HCT116 (cell line): Measurements from ENCODE around the gene WNT11. TPM values are rescaled to one million over a fixed set of nuclear protein-coding genes. Genes with fewer than 3 reads are reported as not detected.

Experiments used
- ATAC-seq: fragments of 200-7000 bp; cut with Tn5 transposase; 2 replicates; pipeline ENCODE4 v1.9.1; 2020; ENCODE audit warnings: mild to moderate bottlenecking, moderate library complexity
- BruUV-seq: library from RNA; stranded (reverse); fragments of 400-500 nt; replicated peaks from 2 replicates; lab custom pipeline; 2021; lab: Mats Ljungman, UMichigan
- CTCF ChIA-PET: fragments of 300-600 bp; sonication (Branson Sonifier 250); formaldehyde crosslinking; loops from one replicate; lab custom pipeline; 2021; ENCODE audit warnings: antibody characterized with exemption; lab: Charles Lee
- POLR2A ChIA-PET: fragments of 300-600, 350-600 bp; sonication (Branson Sonifier 250); formaldehyde crosslinking; loops from one replicate; lab custom pipeline; 2021; ENCODE audit warnings: antibody characterized with exemption; lab: Charles Lee
- RAD21 ChIA-PET, 2 experiments: fragments of 300-600 bp; sonication (Branson Sonifier 250); formaldehyde crosslinking; loops; one replicate each; lab custom pipeline; 2023; ENCODE audit warnings: low total read pairs in 2 of 2; ENCODE audit not compliant: uncharacterized antibody in 2 of 2, unreplicated experiment in 2 of 2, low non-redundant PET in 1 of 2; lab: Charles Lee
- DNase-seq: peaks from one replicate; pipeline ENCODE4 v3.0.0-alpha.2; 2010; ENCODE audit warnings: low read depth, low spot score
- H2AFZ ChIP-seq: fragments of 200-600 bp; shearing (Covaris generic), sonication (generic); 2 replicates; pipeline ENCODE4 v1.6.1; 2017; ENCODE audit warnings: low read depth, mixed run types, mixed read lengths, antibody characterized with exemption, low read length; ENCODE audit not compliant: poor library complexity, severe bottlenecking
- H3K27ac ChIP-seq: 2 replicates; pipeline ENCODE4 v1.5.1; 2012; ENCODE audit warnings: low read depth, low read length
- H3K27me3 ChIP-seq: fragments of 200-600 bp; sonication (generic); 2 replicates; pipeline ENCODE4 v1.6.1; 2016; ENCODE audit warnings: mixed run types, low read length, mixed read lengths; ENCODE audit not compliant: insufficient read depth
- H3K36me3 ChIP-seq, 2 experiments: fragments of 200-500 bp in 1 of 2; fragments of 200-600 bp in 1 of 2; sonication (Bioruptor generic) in 1 of 2; sonication (generic) in 1 of 2; 2 replicates each; pipeline versions ENCODE4 v1.5.1 to v1.6.1; 2014 to 2016; ENCODE audit warnings: low read length in 2 of 2, inconsistent platforms in 1 of 2, mixed read lengths in 1 of 2, mixed run types in 1 of 2; ENCODE audit not compliant: insufficient read depth in 2 of 2, control insufficient read depth in 1 of 2
- H3K4me1 ChIP-seq, 2 experiments: fragments of 200-600 bp in 1 of 2; sonication (generic) in 1 of 2; 2 replicates each; pipeline versions ENCODE4 v1.5.1 to v1.6.1; 2012 to 2017; ENCODE audit warnings: low read length in 2 of 2, inconsistent platforms in 1 of 2, mild to moderate bottlenecking in 1 of 2, mixed read lengths in 1 of 2, mixed run types in 1 of 2, moderate library complexity in 1 of 2; ENCODE audit not compliant: insufficient read depth in 2 of 2, control insufficient read depth in 1 of 2
- H3K4me2 ChIP-seq: fragments of 200-600 bp; sonication (generic); 2 replicates; pipeline ENCODE4 v1.6.1; 2017; ENCODE audit warnings: mixed run types, low read length, mixed read lengths
- H3K4me3 ChIP-seq, 2 experiments: fragments of 200-600 bp in 1 of 2; sonication (generic) in 1 of 2; replicated peaks in 1 of 2; 2 replicates each; pipeline ENCODE4 v1.5.1; 2011 to 2016; ENCODE audit warnings: low read length in 2 of 2, control low read depth in 1 of 2, low read depth in 1 of 2, mild to moderate bottlenecking in 1 of 2, mixed read lengths in 1 of 2, mixed run types in 1 of 2
- H3K79me2 ChIP-seq: fragments of 200-600 bp; sonication (generic); 2 replicates; pipeline ENCODE4 v1.6.1; 2017; ENCODE audit warnings: mild to moderate bottlenecking, mixed run types, low read length, moderate library complexity, mixed read lengths; ENCODE audit not compliant: insufficient read depth
- H3K9ac ChIP-seq: fragments of 200-600 bp; sonication (generic); 2 replicates; pipeline ENCODE4 v1.6.1; 2016; ENCODE audit warnings: low read length, mixed read lengths
- H3K9me2 ChIP-seq: fragments of 200-600 bp; sonication (generic), shearing (Covaris generic); 2 replicates; pipeline ENCODE4 v1.6.1; 2017; ENCODE audit warnings: mixed run types, mild to moderate bottlenecking, moderate library complexity; ENCODE audit not compliant: insufficient read depth
- H3K9me3 ChIP-seq, 2 experiments: fragments of 200-500 bp in 1 of 2; fragments of 200-600 bp in 1 of 2; sonication (Bioruptor generic) in 1 of 2; sonication (generic) in 1 of 2; 2 replicates each; pipeline ENCODE4 v1.6.1; 2014 to 2017; ENCODE audit warnings: low read length in 2 of 2, mixed read lengths in 2 of 2, inconsistent platforms in 1 of 2, low read depth in 1 of 2, mild to moderate bottlenecking in 1 of 2, mixed run types in 1 of 2, moderate library complexity in 1 of 2; ENCODE audit not compliant: control insufficient read depth in 1 of 2, insufficient read depth in 1 of 2
- H4K20me1 ChIP-seq: fragments of 200-600 bp; sonication (generic), shearing (Covaris generic); 2 replicates; pipeline ENCODE4 v1.6.1; 2017; ENCODE audit warnings: mixed run types, mild to moderate bottlenecking, moderate library complexity; ENCODE audit not compliant: insufficient read depth
- CEBPB ChIP-seq: IDR thresholded peaks from 2 replicates; pipeline ENCODE4 v1.6.1; 2012; ENCODE audit warnings: low read depth
- ELF1 ChIP-seq: IDR thresholded peaks from 2 replicates; pipeline ENCODE4 v1.6.1; 2012; ENCODE audit warnings: low read depth, borderline replicate concordance
- ZFX ChIP-seq: fragments of 450-650 bp; IDR thresholded peaks from 2 replicates; pipeline ENCODE4 v1.6.1; 2017
- intact Hi-C: fragments of 100-400 bp; cut with micrococcal nuclease; formaldehyde crosslinking; loops from 2 replicates; pipeline ENCODE4 v1.10.0; 2022
- total RNA-seq: library from RNA; stranded (reverse); gene quantifications from one replicate; pipeline ENCODE4 v1.2.1, GENCODE V29; 2021; ENCODE audit not compliant: unreplicated experiment
- TF ChIP-seq, protein P1 (sequence below): IDR thresholded peaks from 2 replicates; pipeline ENCODE4 v1.6.1; 2012; ENCODE audit warnings: low read depth

The WNT11 gene
- total RNA-seq, 1 experiment from 2014 or later = 1.9 TPM

DNA sequence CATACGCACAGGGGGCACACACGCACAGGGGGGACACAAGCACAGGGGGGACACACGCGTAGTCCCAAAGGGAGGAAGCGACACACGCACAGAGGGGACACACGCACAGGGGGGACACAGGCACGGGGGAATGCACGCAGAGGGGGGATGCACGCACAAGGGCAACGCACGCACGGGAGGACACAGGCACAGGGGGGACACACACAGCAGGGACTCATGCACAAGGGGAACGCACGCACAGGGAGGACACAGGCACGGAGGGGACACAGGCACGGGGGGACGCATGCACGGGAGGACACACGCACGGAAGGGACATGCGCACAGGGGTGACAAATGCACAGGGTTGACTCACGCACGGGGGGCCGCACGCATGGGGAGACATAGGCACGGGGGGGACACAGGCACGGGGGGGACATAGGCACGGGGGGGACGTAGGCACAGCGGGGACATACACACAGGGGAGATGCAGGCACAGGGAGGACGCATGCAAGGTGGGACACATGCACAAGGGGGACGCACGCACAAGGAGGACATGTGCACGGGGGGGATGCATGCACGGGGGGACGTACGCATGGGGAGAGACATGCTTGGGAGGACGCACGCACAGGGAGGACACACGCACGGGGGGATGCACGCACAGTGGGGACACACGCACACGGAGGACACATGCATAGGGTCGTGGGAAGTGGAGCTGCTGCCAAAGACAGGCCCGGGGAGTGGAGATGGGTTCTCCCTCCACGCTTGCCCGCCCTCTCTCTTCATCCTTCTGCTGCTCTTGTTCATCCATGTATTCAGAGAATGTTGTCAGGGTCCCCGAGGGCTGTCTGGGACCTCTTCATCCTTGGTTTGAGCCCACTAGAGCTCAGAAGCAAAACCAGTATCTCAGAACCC, 41.2 kb downstream of the WNT11 start (continued):
- TF ChIP-seq, protein P1, sequence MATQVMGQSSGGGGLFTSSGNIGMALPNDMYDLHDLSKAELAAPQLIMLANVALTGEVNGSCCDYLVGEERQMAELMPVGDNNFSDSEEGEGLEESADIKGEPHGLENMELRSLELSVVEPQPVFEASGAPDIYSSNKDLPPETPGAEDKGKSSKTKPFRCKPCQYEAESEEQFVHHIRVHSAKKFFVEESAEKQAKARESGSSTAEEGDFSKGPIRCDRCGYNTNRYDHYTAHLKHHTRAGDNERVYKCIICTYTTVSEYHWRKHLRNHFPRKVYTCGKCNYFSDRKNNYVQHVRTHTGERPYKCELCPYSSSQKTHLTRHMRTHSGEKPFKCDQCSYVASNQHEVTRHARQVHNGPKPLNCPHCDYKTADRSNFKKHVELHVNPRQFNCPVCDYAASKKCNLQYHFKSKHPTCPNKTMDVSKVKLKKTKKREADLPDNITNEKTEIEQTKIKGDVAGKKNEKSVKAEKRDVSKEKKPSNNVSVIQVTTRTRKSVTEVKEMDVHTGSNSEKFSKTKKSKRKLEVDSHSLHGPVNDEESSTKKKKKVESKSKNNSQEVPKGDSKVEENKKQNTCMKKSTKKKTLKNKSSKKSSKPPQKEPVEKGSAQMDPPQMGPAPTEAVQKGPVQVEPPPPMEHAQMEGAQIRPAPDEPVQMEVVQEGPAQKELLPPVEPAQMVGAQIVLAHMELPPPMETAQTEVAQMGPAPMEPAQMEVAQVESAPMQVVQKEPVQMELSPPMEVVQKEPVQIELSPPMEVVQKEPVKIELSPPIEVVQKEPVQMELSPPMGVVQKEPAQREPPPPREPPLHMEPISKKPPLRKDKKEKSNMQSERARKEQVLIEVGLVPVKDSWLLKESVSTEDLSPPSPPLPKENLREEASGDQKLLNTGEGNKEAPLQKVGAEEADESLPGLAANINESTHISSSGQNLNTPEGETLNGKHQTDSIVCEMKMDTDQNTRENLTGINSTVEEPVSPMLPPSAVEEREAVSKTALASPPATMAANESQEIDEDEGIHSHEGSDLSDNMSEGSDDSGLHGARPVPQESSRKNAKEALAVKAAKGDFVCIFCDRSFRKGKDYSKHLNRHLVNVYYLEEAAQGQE = no peak
- no peak for TF ChIP-seq ELF1
- no peak for TF ChIP-seq CEBPB

DNA sequence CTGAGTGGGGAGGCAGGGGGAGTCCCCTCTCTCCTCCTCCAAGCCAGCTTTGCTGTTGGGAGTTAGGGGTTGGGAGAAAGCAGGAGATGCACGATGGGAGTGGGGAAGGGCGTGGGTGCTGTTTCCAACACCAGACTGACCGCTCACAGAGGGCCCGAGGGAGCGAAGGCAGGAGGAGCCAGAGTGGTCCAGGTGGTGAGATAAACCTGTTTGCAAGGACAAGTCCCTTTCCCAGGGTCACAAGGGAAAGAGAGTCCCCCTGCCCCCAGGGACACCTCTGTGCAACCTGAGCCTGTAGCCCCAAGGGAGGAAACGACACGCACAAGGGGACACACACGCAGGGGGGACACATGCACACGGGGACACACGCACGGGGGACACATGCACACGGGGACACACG, 42.2 kb downstream of the WNT11 start:
- POLR2A ChIA-PET = no interaction called here
- no peaks in the 10 kb centered on the region for H3K36me3 ChIP-seq
- no peak for DNase-seq

More for the DNA sequence above, 42.2 kb downstream of the WNT11 start:
- no peaks in the 10 kb centered on the region for H3K9me2 ChIP-seq
- TF ChIP-seq ZFX = no peak
- no TSS peak for BruUV-seq
- H3K4me1 ChIP-seq = no peaks in the 10 kb centered on the region
- H3K79me2 ChIP-seq = no peaks in the 10 kb centered on the region
- ChIA-PET RAD21 (no interaction called here), CTCF (no interaction called here)
- no peaks in the 10 kb centered on the region for H3K27me3 ChIP-seq
- intact Hi-C loops = no loop called here
- H3K9ac ChIP-seq = no peak overlapping the region
- H3K4me3 ChIP-seq = no peak overlapping the region
- H3K4me2 ChIP-seq = no peak overlapping the region
- no peaks in the 10 kb centered on the region for H4K20me1 ChIP-seq
- H3K27ac ChIP-seq = no peak overlapping the region
- H3K9me3 ChIP-seq = no peaks in the 10 kb centered on the region
- ATAC-seq = no peak
- H2AFZ ChIP-seq = no peak overlapping the region
